Activated naive CD8-positive, alpha-beta T cell (primary cell): ENCODE data around the gene INAFM2.

ENCODE experiments used
- H3K27ac Mint-ChIP-seq: one replicate; pipeline ENCODE4 v1.8.0; 2021; ENCODE audit warnings: mixed read lengths
- H3K27me3 Mint-ChIP-seq: one replicate; pipeline ENCODE4 v1.8.0; 2021; ENCODE audit warnings: mixed read lengths
- H3K36me3 Mint-ChIP-seq: one replicate; pipeline ENCODE4 v1.8.0; 2021; ENCODE audit warnings: mixed read lengths
- H3K4me1 Mint-ChIP-seq: one replicate; pipeline ENCODE4 v1.8.0; 2021; ENCODE audit warnings: low read depth, mixed read lengths
- H3K4me3 Mint-ChIP-seq: one replicate; pipeline ENCODE4 v1.8.0; 2021; ENCODE audit warnings: mild to moderate bottlenecking, mixed read lengths
- H3K9me3 Mint-ChIP-seq: one replicate; pipeline ENCODE4 v1.8.0; 2021; ENCODE audit warnings: low read depth, mixed read lengths

Gene INAFM2

DNA sequence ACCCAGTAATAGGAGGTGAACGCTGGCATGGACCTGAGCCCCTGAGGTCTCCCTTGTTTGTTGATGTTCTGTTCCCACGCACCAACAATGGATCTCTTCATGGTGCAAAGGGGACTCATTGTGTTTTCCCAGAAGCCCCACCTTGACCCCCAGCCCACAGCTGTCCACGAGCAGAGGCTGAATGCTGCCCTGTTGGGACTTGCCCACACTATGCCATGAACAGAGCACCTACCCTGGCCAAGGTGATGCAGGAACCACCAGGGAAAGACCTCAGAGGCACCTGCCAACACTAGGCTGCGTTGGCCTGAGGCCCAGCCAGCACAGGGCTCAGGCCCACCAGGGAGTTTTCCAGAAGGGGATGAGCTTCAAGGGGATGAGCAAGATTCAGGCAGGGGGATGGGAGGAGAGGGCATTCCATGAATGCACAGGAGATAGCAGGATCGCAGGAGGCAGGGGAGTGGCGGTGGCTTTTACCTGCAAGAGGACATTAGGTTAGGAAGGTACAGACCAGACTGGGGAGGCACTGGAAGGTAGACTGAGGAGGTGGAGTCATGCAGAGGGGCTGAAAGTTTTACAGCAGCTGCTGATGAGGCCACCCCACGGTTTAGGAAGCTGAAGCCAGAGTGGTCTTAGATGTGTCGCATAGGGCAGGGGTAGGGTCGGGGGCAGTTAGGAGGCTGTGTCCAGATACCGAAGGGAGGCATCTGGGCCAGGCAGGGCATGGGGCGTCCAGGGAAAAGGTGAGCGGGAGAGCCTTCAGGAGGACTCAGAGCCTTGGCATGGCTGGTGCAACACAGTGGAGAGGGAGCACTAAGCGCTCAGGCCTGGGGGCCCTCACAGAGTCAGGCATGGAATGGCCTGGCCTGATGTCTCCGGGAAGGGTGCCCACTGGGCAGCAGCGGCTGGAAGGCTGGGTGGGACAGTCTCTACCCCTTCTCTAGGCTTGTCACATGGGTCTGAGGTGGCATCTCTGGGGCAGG, 23.4 kb downstream of the INAFM2 start:
- H3K36me3 Mint-ChIP-seq = no peaks in the 10 kb centered on the region
- no peak overlapping the region for H3K4me3 Mint-ChIP-seq
- H3K27ac Mint-ChIP-seq = no peak overlapping the region
- no peaks in the 10 kb centered on the region for H3K9me3 Mint-ChIP-seq
- no peaks in the 10 kb centered on the region for H3K27me3 Mint-ChIP-seq
- no peaks in the 10 kb centered on the region for H3K4me1 Mint-ChIP-seq

DNA sequence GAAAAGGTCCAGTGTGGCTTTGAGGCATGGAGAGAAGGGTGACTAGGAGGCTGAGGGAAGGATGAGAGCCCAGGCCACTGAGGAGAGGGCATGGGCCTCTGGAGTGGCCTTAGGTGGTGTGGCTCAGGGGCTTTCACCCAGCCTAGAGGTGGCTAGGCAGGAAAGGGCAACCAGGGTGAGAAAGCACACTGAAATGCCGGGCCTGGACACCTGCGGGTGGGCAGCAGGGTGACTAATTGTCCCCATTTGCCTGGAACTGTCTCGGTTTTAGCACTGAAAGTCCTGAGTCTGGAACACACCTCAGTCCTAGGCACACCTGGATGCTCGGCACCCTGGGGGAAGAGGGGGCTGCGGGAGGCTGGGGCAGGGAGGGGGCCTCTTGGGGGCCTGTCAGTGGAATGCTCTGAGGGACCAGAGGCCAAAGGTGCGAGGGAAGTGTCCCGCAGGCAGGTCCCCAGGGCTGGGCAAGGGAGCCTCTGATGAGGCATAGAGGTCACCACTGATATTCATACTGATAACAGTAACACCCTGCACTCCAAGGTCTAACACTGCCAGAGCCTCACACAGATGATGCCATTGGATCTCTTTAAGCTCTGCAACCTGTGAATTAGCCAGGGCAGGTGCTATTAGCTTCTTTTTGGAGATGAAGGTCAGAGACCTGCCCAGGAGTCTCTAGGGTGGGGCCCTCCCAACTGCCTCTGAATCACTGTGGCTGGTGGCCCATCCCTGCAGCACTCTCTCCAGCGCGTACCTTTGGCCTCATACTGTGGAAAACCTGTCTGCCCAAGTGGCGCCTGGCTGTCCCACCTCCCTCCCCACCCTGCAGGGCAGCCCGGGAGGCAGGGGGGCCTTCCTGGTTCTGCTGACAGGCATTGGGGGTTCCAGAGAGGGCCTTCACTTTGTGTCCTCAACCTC, 24.3 kb downstream of the INAFM2 start:
- Mint-ChIP-seq H3K27me3 (no peaks in the 10 kb centered on the region), H3K27ac (no peak overlapping the region), H3K36me3 (peaks cover 2% of the 10 kb centered on the region), H3K4me3 (no peak overlapping the region), H3K4me1 (no peaks in the 10 kb centered on the region), H3K9me3 (no peaks in the 10 kb centered on the region)

DNA sequence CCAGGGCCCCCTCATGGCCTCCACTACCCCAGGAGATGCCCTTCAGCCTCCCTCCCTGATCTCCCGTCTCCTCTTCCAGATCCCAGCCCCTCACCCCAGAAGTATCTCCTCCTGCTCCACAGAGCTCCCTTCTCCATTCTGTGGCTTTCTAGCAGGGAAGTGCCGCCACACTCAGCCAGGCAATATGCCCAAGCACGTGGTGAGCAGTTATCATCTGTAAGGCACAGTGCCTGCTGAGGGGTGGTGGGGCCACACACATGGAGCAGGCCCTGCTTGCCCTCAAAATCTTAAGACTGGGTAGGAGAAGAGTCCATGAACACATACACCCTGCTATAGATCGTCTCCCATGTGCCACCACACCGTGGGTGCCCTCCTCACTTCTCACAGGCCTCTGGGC, 25.0 kb downstream of the INAFM2 start:
- H3K36me3 Mint-ChIP-seq = peaks cover 3% of the 10 kb centered on the region
- no peak overlapping the region for H3K27ac Mint-ChIP-seq
- H3K4me3 Mint-ChIP-seq = no peak overlapping the region
- no peaks in the 10 kb centered on the region for H3K27me3 Mint-ChIP-seq
- H3K4me1 Mint-ChIP-seq = no peaks in the 10 kb centered on the region
- H3K9me3 Mint-ChIP-seq = no peaks in the 10 kb centered on the region

DNA sequence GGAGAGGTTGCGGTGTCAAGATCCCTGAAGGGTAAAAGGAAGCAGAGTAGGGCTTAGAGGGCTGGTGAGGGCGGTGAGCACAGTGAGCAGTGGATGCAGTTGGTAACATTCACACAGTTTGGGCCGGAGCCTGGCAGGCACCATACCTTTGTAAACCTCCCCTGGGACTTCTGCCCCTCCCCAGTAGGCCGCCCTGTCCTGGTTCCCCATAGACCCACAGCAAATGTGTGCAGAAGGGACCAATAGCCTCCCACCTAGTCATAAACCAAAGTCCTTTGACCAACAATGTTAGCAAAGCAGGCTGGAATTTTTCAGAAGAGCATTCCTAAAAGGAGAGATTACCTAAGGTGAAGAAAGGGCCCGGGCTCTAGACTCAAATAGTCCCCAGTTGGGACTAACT, 25.7 kb downstream of the INAFM2 start:
- no peaks in the 10 kb centered on the region for H3K27me3 Mint-ChIP-seq
- no peaks in the 10 kb centered on the region for H3K4me1 Mint-ChIP-seq
- H3K9me3 Mint-ChIP-seq = no peaks in the 10 kb centered on the region
- no peak overlapping the region for H3K27ac Mint-ChIP-seq
- H3K4me3 Mint-ChIP-seq = no peak overlapping the region
- peaks cover 3% of the 10 kb centered on the region for H3K36me3 Mint-ChIP-seq

DNA sequence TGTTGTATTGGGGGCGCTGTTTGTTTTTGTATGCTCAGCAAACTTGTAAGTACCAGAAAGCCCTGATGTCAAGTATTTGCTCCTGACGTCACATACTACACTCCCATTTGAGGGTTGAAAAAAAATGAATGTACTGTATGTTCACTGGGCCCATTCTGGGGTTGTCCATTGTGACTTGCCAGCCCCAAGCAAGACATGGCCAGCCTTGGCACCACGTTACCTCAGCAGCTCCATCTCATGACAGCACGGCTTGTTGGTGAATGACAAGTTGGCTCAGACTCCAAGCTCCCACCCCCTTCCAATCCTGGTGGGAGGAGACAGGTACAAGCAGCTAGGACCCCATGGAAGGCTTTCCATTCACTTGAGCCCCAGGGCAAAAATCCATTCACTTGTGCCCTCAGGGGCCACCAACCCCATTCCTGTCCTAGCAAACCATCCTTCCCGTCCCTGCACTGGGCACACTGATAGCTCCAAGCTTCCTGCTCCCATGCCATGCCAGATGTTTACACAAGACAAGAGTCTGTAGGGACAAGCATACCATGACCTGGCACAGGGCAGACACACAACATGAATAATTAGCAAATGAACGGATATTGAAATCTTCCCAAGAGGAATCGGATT, 28.9 kb downstream of the INAFM2 start:
- Mint-ChIP-seq H3K36me3 (peaks cover 3% of the 10 kb centered on the region), H3K27me3 (no peaks in the 10 kb centered on the region), H3K27ac (no peak overlapping the region), H3K9me3 (no peaks in the 10 kb centered on the region), H3K4me3 (no peak overlapping the region), H3K4me1 (no peaks in the 10 kb centered on the region)

DNA sequence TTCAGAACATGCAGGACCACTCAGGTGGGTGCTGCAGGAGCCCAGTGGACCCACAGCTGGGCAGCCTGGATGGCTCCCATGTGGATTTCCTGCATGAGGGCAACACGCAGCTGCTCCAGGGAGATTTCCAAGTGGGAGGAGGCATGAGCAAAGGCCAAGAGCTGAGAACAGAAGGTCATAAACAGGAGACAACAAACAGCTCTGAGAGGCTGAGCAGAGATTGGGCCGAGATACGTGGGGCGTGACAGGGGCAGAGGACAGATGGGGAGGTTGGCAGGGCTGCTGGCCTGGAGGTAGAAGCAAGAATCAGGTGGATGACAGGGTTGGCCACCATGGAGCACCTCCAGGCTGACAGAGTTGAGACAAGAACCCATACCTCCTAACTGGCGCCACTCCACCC, 30.2 kb downstream of the INAFM2 start:
- Mint-ChIP-seq H3K36me3 (peaks cover 3% of the 10 kb centered on the region), H3K4me1 (peaks cover 1% of the 10 kb centered on the region), H3K9me3 (no peaks in the 10 kb centered on the region), H3K27me3 (no peaks in the 10 kb centered on the region), H3K4me3 (no peak overlapping the region), H3K27ac (no peak overlapping the region)

DNA sequence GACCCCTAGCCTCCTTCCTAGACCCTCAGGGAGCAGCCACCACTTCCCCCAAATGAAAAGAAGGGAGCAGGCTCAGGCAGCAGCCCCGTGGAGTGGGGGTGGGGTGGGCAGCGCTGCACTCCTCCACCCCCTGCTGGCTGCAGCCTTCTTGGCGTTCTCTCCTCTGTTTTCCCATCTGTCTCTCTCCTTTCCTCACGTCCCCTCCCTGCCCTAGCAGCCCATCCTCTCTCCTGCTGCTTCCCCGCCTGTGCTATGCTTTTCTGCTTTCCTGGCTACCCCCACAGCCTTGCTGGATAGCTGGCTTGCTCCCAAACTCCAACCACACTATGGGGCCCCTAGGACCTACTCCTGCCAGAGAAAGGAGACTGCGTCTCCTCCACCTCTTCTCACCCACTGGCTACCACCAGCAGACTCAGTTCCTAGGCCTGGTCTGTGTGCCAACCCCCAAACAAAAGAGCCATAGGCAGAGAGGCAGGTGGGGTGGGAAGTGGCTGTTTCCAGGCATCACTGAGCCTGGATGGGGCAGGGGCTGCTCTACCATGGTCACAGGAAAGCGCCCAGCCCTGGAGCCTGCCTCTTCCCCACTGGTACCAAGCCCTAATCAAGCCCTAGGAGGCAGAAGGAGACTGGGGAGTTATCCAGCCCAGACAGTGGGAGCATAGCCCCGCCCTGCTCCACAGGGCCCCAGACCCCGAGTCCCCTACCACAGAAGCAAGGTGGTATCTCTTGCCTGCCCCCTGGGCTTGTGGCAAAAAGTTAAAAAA, 31.1 kb downstream of the INAFM2 start:
- Mint-ChIP-seq H3K27ac (no peak overlapping the region), H3K27me3 (no peaks in the 10 kb centered on the region)

DNA sequence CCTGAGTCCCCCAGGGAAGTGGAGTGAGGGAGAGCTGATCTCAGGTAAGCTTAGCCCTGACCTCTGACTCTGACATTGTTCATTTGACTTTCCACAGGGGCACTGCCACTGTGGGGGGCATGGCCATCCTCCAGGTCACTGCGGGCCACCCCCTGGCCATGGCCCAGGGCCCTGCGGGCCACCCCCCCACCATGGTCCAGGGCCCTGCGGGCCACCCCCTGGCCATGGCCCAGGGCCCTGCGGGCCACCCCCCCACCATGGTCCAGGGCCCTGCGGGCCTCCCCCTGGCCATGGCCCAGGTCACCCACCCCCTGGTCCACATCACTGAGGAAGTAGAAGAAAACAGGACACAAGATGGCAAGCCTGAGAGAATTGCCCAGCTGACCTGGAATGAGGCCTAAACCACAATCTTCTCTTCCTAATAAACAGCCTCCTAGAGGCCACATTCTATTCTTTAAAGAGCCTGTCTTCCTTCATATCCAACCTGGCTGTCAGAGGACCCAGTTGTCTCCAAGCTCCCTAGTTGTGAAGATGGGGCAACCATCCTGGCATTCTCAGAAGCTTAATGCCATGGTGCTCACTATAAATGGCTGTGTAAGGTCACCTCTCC, 32.6 kb downstream of the INAFM2 start:
- H3K27me3 Mint-ChIP-seq = no peaks in the 10 kb centered on the region
- peak overlapping the region; percentile 33 for H3K4me3 Mint-ChIP-seq
- H3K4me1 Mint-ChIP-seq = peaks cover 6% of the 10 kb centered on the region
- no peaks in the 10 kb centered on the region for H3K9me3 Mint-ChIP-seq
- H3K27ac Mint-ChIP-seq = no peak overlapping the region
- H3K36me3 Mint-ChIP-seq = peaks cover 3% of the 10 kb centered on the region

More for the DNA sequence above, 31.1 kb downstream of the INAFM2 start:
- Mint-ChIP-seq H3K36me3 (peaks cover 3% of the 10 kb centered on the region), H3K4me1 (peaks cover 6% of the 10 kb centered on the region), H3K4me3 (no peak overlapping the region), H3K9me3 (no peaks in the 10 kb centered on the region)

DNA sequence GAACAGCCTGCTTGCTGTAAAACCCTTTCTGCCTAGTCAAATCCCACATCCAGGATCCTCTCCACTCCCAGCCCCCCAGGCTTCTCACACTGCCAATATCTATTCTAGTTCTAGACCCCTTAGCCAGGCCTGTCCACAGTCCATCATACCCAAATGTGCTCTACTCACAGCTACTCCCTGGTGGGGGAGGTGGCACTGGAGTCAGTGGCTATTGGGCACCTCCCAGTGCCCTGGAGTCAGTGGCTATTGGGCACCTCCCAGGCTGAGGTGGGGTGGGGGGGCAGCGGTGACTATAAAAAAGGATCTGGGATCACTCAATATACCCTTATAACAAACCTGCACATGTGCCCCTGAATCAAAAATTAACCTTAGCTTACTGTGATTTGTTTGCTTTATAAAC, 33.8 kb downstream of the INAFM2 start:
- Mint-ChIP-seq H3K36me3 (peaks cover 3% of the 10 kb centered on the region), H3K27ac (no peak overlapping the region), H3K4me1 (peaks cover 6% of the 10 kb centered on the region), H3K27me3 (no peaks in the 10 kb centered on the region), H3K4me3 (peak overlapping the region; percentile 72), H3K9me3 (no peaks in the 10 kb centered on the region)

DNA sequence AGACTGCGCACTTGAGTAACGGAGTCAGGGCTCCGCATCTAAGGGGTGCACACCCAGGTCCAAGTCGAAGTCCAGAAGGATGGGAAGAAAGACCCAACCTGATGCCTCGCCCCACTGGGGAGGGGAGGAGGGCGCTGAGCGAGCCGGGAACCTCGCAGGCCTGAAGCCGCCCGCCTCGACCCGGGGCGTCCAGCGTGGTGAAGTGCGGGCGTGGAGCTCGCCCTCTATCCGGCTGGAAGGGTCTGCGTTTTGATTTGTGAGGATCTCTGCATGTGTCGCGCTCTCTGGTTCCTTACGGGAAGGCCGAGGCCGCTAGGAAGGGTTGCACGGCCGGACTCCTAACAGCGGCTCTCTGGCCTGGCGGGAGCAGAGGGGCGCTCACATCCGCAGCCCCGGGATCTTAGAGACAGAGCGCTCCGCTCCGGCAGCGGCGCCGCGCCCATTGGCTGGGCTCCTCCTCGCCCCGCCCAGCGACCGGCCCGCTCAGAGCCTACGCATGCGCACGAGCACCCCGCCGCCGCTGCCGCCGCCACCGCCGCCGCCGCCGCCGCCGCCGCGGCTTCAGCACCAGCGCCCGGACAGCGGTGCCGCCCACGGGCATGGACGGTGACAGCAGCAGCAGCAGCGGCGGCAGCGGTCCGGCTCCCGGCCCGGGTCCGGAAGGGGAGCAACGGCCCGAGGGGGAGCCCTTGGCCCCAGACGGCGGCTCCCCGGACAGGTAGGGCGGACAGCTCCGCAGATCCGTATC, 34.4 kb downstream of the INAFM2 start, which contains the start of gene DISP2:
Gene DISP2, plus strand, starts transcription at position 497 of the 748 bp plus-strand sequence. Its CDS starts 103 bp downstream, at position 600.
- Mint-ChIP-seq H3K9me3 (no peaks in the 10 kb centered on the region), H3K27me3 (no peaks in the 10 kb centered on the region), H3K4me1 (peaks cover 9% of the 10 kb centered on the region), H3K27ac (no peak within 1 kb of the TSS), H3K4me3 (peak within 1 kb of the TSS; percentile 83), H3K36me3 (peaks cover 4% of the 10 kb centered on the region)

DNA sequence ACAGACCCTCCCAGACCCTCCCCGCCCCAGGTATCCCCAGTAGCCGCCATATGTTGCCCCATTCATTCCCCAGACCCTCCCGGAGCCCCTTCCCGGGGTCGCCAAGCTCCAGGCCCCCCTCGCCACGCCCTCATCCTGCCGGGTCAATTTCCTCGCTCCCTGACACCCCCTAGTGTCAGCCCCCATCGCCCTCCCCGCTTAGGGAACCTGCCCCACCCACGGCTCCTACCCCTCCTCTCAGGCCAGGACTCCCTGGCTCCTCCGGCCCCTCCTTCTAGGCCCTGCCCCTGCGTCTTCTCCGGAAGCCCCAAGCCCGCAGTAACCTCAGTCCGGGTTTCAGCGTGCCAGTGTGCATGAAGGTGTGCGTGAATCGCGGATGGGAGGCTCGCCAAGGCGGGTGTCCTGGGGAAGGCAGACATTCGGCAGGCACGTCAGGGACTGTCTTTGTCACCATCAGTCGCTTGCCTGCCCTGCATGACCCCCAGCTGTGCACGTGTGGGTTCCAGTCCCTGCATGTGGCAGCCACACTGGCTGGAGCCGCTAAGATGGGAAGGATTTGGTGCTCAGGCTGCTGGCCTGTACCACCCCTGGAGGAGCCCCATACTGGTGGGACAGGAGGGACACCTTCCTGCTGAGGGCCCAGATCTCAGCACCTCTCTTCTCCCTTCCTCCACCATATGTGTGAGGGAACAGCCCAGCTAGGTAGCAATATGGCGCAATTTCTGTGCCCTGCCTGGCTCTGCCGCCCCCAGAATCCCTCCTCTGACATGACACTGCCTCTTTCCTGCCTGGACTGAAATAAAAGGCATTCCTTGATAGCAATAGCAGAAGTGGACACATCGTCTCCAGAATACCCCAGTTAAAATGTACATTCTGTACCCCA, 35.2 kb downstream of the INAFM2 start:
- Mint-ChIP-seq H3K27ac (no peak overlapping the region), H3K27me3 (no peaks in the 10 kb centered on the region)

DNA sequence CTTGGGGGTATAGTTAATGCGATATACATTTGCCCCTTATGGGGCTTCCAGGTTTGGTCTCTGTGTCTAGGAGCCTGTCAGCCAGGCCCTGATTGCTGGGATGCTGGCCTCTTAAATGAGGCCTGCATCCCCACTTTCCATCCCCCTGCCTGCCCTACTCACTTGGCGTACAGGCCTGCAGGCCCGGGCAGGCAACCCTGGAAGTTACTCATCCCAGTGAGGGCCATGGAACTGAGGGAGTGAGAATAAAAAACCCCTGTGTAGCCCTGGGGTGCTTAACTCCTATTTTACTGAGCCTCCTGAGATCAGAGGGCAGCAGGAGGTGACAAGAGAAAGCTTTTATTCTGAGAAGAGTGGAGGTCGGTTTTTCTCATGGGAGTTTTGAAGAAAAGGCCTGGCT, 36.5 kb downstream of the INAFM2 start:
- Mint-ChIP-seq H3K27ac (no peak overlapping the region), H3K27me3 (no peaks in the 10 kb centered on the region), H3K36me3 (peaks cover 4% of the 10 kb centered on the region), H3K4me1 (peaks cover 13% of the 10 kb centered on the region), H3K9me3 (no peaks in the 10 kb centered on the region), H3K4me3 (no peak overlapping the region)

More for the DNA sequence above, 35.2 kb downstream of the INAFM2 start:
- Mint-ChIP-seq H3K4me1 (peaks cover 13% of the 10 kb centered on the region), H3K36me3 (peaks cover 4% of the 10 kb centered on the region), H3K4me3 (peak overlapping the region; percentile 83), H3K9me3 (no peaks in the 10 kb centered on the region)
